ENCODE measurements around the gene MUC5AC. TPM values are rescaled to one million over a fixed set of nuclear protein-coding genes. Genes with fewer than 3 reads are reported as not detected.
"Not testable (repeated sequence)": the region's sequence is repeated elsewhere in the genome, so short reads cannot be mapped to it uniquely, and the experiment has no call there.

The MUC5AC gene
- polyA plus RNA-seq, 1 donor: 0.37 TPM

GRCh38 chr11:1180947-1181391 lies 23.2 kb downstream of the MUC5AC start:
- H3K27me3 ChIP-seq (ENCODE audit: control insufficient read depth, insufficient read depth, low read length): no peaks in the 10 kb centered on the region
- DNase-seq: no peak
- no peaks in the 10 kb centered on the region for H3K36me3 ChIP-seq (ENCODE audit: control insufficient read depth, insufficient read depth, low read length)
- H3K4me1 ChIP-seq (ENCODE audit: control insufficient read depth, insufficient read depth, low read length): no peaks in the 10 kb centered on the region
- H3K9me3 ChIP-seq (ENCODE audit: control insufficient read depth, low read depth, low read length): peaks cover 10% of the 10 kb centered on the region
- no CpG with 5 or more reads among the region's 29 CpGs for WGBS (ENCODE audit: insufficient coverage, low lambda C conversion rate)
- H3K4me3 ChIP-seq (ENCODE audit: low read length): no peak overlapping the region
- no peak overlapping the region for H3K27ac ChIP-seq (ENCODE audit: low read length)

- WGBS (ENCODE audit: insufficient coverage, low lambda C conversion rate): no CpG with 5 or more reads among the region's 10 CpGs
- Histone ChIP-seq H3K4me1 (ENCODE audit: control insufficient read depth, insufficient read depth, low read length) (no peaks in the 10 kb centered on the region), H3K36me3 (ENCODE audit: control insufficient read depth, insufficient read depth, low read length) (no peaks in the 10 kb centered on the region), H3K27ac (ENCODE audit: low read length) (no peak overlapping the region), H3K4me3 (ENCODE audit: low read length) (no peak overlapping the region), H3K9me3 (ENCODE audit: control insufficient read depth, low read depth, low read length) (peaks cover 10% of the 10 kb centered on the region), H3K27me3 (ENCODE audit: control insufficient read depth, insufficient read depth, low read length) (no peaks in the 10 kb centered on the region)
- no peak for DNase-seq
Observed at GRCh38 chr11:1181420-1181819, 23.7 kb downstream of the MUC5AC start.

- H3K27ac ChIP-seq (ENCODE audit: low read length): no peak overlapping the region
- no peaks in the 10 kb centered on the region for H3K4me1 ChIP-seq (ENCODE audit: control insufficient read depth, insufficient read depth, low read length)
- H3K4me3 ChIP-seq (ENCODE audit: low read length): no peak overlapping the region
- H3K9me3 ChIP-seq (ENCODE audit: control insufficient read depth, low read depth, low read length): peaks cover 10% of the 10 kb centered on the region
- H3K36me3 ChIP-seq (ENCODE audit: control insufficient read depth, insufficient read depth, low read length): no peaks in the 10 kb centered on the region
- DNase-seq: no peak
- no peaks in the 10 kb centered on the region for H3K27me3 ChIP-seq (ENCODE audit: control insufficient read depth, insufficient read depth, low read length)
- no CpG with 5 or more reads among the region's 41 CpGs for WGBS (ENCODE audit: insufficient coverage, low lambda C conversion rate)
Observed at GRCh38 chr11:1181853-1182535, 24.2 kb downstream of the MUC5AC start.

GRCh38 chr11:1184139-1184538 lies 26.4 kb downstream of the MUC5AC start:
- WGBS (ENCODE audit: insufficient coverage, low lambda C conversion rate): no CpG with 5 or more reads among the region's 22 CpGs
- not testable (repeated sequence) for H3K27me3 ChIP-seq (ENCODE audit: control insufficient read depth, insufficient read depth, low read length); H3K4me1 ChIP-seq (ENCODE audit: control insufficient read depth, insufficient read depth, low read length); H3K36me3 ChIP-seq (ENCODE audit: control insufficient read depth, insufficient read depth, low read length); H3K4me3 ChIP-seq (ENCODE audit: low read length); H3K27ac ChIP-seq (ENCODE audit: low read length); DNase-seq
- peaks cover 11% of the 10 kb centered on the region for H3K9me3 ChIP-seq (ENCODE audit: control insufficient read depth, low read depth, low read length)

GRCh38 chr11:1188451-1189130 lies 30.8 kb downstream of the MUC5AC start:
- H3K36me3 ChIP-seq (ENCODE audit: control insufficient read depth, insufficient read depth, low read length); H3K4me3 ChIP-seq (ENCODE audit: low read length); H3K9me3 ChIP-seq (ENCODE audit: control insufficient read depth, low read depth, low read length); H3K4me1 ChIP-seq (ENCODE audit: control insufficient read depth, insufficient read depth, low read length); DNase-seq; H3K27ac ChIP-seq (ENCODE audit: low read length); H3K27me3 ChIP-seq (ENCODE audit: control insufficient read depth, insufficient read depth, low read length): not testable (repeated sequence)
- WGBS (ENCODE audit: insufficient coverage, low lambda C conversion rate): no CpG with 5 or more reads among the region's 15 CpGs

- not testable (repeated sequence) for H3K4me3 ChIP-seq (ENCODE audit: low read length); H3K36me3 ChIP-seq (ENCODE audit: control insufficient read depth, insufficient read depth, low read length); H3K4me1 ChIP-seq (ENCODE audit: control insufficient read depth, insufficient read depth, low read length); H3K27ac ChIP-seq (ENCODE audit: low read length); DNase-seq; H3K27me3 ChIP-seq (ENCODE audit: control insufficient read depth, insufficient read depth, low read length)
- no CpG with 5 or more reads among the region's 12 CpGs for WGBS (ENCODE audit: insufficient coverage, low lambda C conversion rate)
- H3K9me3 ChIP-seq (ENCODE audit: control insufficient read depth, low read depth, low read length): peaks cover 22% of the 10 kb centered on the region
Observed at GRCh38 chr11:1189816-1190215, 32.1 kb downstream of the MUC5AC start.

GRCh38 chr11:1191786-1192470 lies 34.2 kb downstream of the MUC5AC start:
- not testable (repeated sequence) for H3K27ac ChIP-seq (ENCODE audit: low read length); H3K27me3 ChIP-seq (ENCODE audit: control insufficient read depth, insufficient read depth, low read length); DNase-seq; H3K4me1 ChIP-seq (ENCODE audit: control insufficient read depth, insufficient read depth, low read length); H3K36me3 ChIP-seq (ENCODE audit: control insufficient read depth, insufficient read depth, low read length); H3K4me3 ChIP-seq (ENCODE audit: low read length)
- H3K9me3 ChIP-seq (ENCODE audit: control insufficient read depth, low read depth, low read length): peaks cover 32% of the 10 kb centered on the region
- WGBS (ENCODE audit: insufficient coverage, low lambda C conversion rate): no CpG with 5 or more reads among the region's 22 CpGs

- Histone ChIP-seq H3K27me3 (ENCODE audit: control insufficient read depth, insufficient read depth, low read length) (no peaks in the 10 kb centered on the region), H3K4me3 (ENCODE audit: low read length) (no peak overlapping the region), H3K27ac (ENCODE audit: low read length) (no peak overlapping the region), H3K4me1 (ENCODE audit: control insufficient read depth, insufficient read depth, low read length) (no peaks in the 10 kb centered on the region), H3K9me3 (ENCODE audit: control insufficient read depth, low read depth, low read length) (peaks cover 32% of the 10 kb centered on the region), H3K36me3 (ENCODE audit: control insufficient read depth, insufficient read depth, low read length) (no peaks in the 10 kb centered on the region)
- DNase-seq: no peak
- WGBS (ENCODE audit: insufficient coverage, low lambda C conversion rate): no CpG with 5 or more reads among the region's 17 CpGs
Observed at GRCh38 chr11:1192741-1193325, 35.1 kb downstream of the MUC5AC start.

- Histone ChIP-seq H3K36me3 (ENCODE audit: control insufficient read depth, insufficient read depth, low read length) (no peaks in the 10 kb centered on the region), H3K27ac (ENCODE audit: low read length) (no peak overlapping the region), H3K27me3 (ENCODE audit: control insufficient read depth, insufficient read depth, low read length) (no peaks in the 10 kb centered on the region), H3K9me3 (ENCODE audit: control insufficient read depth, low read depth, low read length) (peaks cover 32% of the 10 kb centered on the region), H3K4me3 (ENCODE audit: low read length) (no peak overlapping the region), H3K4me1 (ENCODE audit: control insufficient read depth, insufficient read depth, low read length) (no peaks in the 10 kb centered on the region)
- no peak for DNase-seq
- no CpG with 5 or more reads among the region's 43 CpGs for WGBS (ENCODE audit: insufficient coverage, low lambda C conversion rate)
Observed at GRCh38 chr11:1193326-1194230, 35.8 kb downstream of the MUC5AC start.

Data from large intestine (tissue), 3 donors.